MM.1S (cell line): ENCODE measurements around the gene PACRG.
A peak's percentile ranks its signal among the peaks of the same experiment; 100 is the strongest.

Experiments used
- DNase-seq: peaks from one replicate; pipeline ENCODE4 v3.0.0-alpha.2; 2015
- H2AFZ ChIP-seq: fragments of 300-600 bp; sonication (generic); 2 replicates; pipeline ENCODE4 v1.6.0; 2016; ENCODE audit warnings: antibody characterized with exemption, low read length
- H3F3A ChIP-seq: fragments of 300-600 bp; sonication (generic); 2 replicates; pipeline ENCODE4 v1.6.1; 2016; ENCODE audit warnings: mild to moderate bottlenecking, antibody characterized with exemption, low read length, moderate library complexity, mixed read lengths; ENCODE audit not compliant: insufficient read depth
- H3K27ac ChIP-seq: fragments of 300-600 bp; sonication (generic); 2 replicates; pipeline ENCODE4 v1.5.1; 2016; ENCODE audit warnings: mild to moderate bottlenecking, low read length
- H3K27me3 ChIP-seq: fragments of 300-600 bp; sonication (generic); replicated peaks from 2 replicates; pipeline ENCODE4 v1.6.0; 2016; ENCODE audit warnings: low read length; ENCODE audit not compliant: insufficient read depth
- H3K36me3 ChIP-seq: fragments of 300-600 bp; sonication (generic); replicated peaks from 2 replicates; pipeline ENCODE4 v1.6.1; 2016; ENCODE audit warnings: mild to moderate bottlenecking, low read length, mixed read lengths; ENCODE audit not compliant: insufficient read depth
- H3K4me1 ChIP-seq: fragments of 300-600 bp; sonication (generic); 2 replicates; pipeline ENCODE4 v1.6.1; 2016; ENCODE audit warnings: low read length, mixed read lengths
- H3K4me2 ChIP-seq: fragments of 300-600 bp; sonication (generic); 2 replicates; pipeline ENCODE4 v1.6.0; 2016; ENCODE audit warnings: low read depth, low read length
- H3K4me3 ChIP-seq: fragments of 300-600 bp; sonication (generic); 2 replicates; pipeline ENCODE4 v1.5.1; 2016; ENCODE audit warnings: low read length, mixed read lengths
- H3K79me2 ChIP-seq: fragments of 300-600 bp; sonication (generic); 2 replicates; pipeline ENCODE4 v1.6.1; 2016; ENCODE audit warnings: mixed run types, low read length, mixed read lengths
- H3K9ac ChIP-seq: fragments of 300-600 bp; sonication (generic); 2 replicates; pipeline ENCODE4 v1.6.1; 2016; ENCODE audit warnings: low read length, mixed read lengths
- H3K9me2 ChIP-seq: fragments of 300-600 bp; sonication (generic); replicated peaks from 2 replicates; pipeline ENCODE4 v1.6.1; 2016; ENCODE audit warnings: mild to moderate bottlenecking, low read length, mixed read lengths; ENCODE audit not compliant: insufficient read depth
- H3K9me3 ChIP-seq: fragments of 300-600 bp; sonication (generic); replicated peaks from 2 replicates; pipeline ENCODE4 v1.6.1; 2016; ENCODE audit warnings: mild to moderate bottlenecking, low read length, mixed read lengths; ENCODE audit not compliant: insufficient read depth
- H4K20me1 ChIP-seq: fragments of 300-600 bp; sonication (generic); 2 replicates; pipeline ENCODE4 v1.6.1; 2016; ENCODE audit warnings: mild to moderate bottlenecking, low read length, moderate library complexity, mixed read lengths; ENCODE audit not compliant: insufficient read depth
- EZH2 ChIP-seq: fragments of 300-600 bp; sonication (generic); optimal IDR thresholded peaks from 2 replicates; pipeline ENCODE3; 2017; ENCODE audit warnings: low read depth, mild to moderate bottlenecking, antibody characterized with exemption, low read length, mixed read lengths
- EZH2phosphoT487 ChIP-seq: fragments of 300-600 bp; sonication (generic); IDR thresholded peaks from 2 replicates; pipeline ENCODE4 v1.6.1; 2018; ENCODE audit warnings: antibody characterized with exemption, low read length
- TF ChIP-seq, protein P1 (sequence below): fragments of 300-600 bp; sonication (generic); IDR thresholded peaks from 2 replicates; pipeline ENCODE4 v1.5.1; 2016; ENCODE audit warnings: antibody characterized with exemption, low read length, mixed read lengths

The PACRG gene

DNA sequence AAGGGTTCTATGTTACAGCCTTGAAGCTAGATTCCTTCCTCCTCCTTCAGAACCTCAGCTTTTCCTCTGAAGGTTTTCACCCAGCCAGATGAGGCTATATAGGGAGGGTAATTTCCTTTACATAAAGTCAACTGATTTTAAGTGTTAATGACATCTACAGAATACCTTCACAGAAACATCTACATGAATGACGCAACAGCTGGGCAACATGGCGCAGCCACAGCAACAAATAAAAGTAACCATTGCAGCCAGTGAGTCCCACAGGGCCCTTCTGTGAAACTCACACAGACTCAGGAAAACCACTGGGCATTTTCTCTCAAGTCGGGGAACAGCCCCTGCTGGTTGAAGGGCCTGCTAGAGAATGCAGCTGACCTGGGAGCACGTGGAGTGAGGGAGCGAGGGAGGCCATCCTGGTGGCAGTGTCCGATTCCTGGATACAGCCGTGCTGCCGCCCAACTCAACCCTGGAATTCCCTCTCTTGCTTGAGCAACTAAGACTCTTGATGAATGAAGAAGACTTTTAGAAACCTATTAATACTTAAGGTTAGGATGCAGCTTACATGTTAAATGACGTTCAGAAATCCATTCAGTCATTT is 176.4 kb downstream of the PACRG start:
- Histone ChIP-seq H3K4me3 (no peak overlapping the region), H4K20me1 (no peaks in the 10 kb centered on the region), H3K36me3 (no peaks in the 10 kb centered on the region), H3K4me2 (no peak overlapping the region), H3K9ac (no peak overlapping the region), H3K9me3 (no peaks in the 10 kb centered on the region), H3K27me3 (no peaks in the 10 kb centered on the region), H3K4me1 (no peaks in the 10 kb centered on the region), H3K79me2 (no peaks in the 10 kb centered on the region), H3F3A (no peaks in the 10 kb centered on the region), H3K9me2 (no peaks in the 10 kb centered on the region), H2AFZ (no peak overlapping the region), H3K27ac (no peak overlapping the region)
- TF ChIP-seq EZH2phosphoT487 = no peak
- TF ChIP-seq, protein P1, sequence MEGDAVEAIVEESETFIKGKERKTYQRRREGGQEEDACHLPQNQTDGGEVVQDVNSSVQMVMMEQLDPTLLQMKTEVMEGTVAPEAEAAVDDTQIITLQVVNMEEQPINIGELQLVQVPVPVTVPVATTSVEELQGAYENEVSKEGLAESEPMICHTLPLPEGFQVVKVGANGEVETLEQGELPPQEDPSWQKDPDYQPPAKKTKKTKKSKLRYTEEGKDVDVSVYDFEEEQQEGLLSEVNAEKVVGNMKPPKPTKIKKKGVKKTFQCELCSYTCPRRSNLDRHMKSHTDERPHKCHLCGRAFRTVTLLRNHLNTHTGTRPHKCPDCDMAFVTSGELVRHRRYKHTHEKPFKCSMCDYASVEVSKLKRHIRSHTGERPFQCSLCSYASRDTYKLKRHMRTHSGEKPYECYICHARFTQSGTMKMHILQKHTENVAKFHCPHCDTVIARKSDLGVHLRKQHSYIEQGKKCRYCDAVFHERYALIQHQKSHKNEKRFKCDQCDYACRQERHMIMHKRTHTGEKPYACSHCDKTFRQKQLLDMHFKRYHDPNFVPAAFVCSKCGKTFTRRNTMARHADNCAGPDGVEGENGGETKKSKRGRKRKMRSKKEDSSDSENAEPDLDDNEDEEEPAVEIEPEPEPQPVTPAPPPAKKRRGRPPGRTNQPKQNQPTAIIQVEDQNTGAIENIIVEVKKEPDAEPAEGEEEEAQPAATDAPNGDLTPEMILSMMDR = no peak
- no peak for TF ChIP-seq EZH2
- DNase-seq = no peak

GRCh38 chr6:162906479-162906878 is 178.7 kb downstream of the PACRG start:
- Histone ChIP-seq H3F3A (no peaks in the 10 kb centered on the region), H3K4me2 (no peak overlapping the region), H3K27me3 (no peaks in the 10 kb centered on the region), H4K20me1 (no peaks in the 10 kb centered on the region), H2AFZ (no peak overlapping the region), H3K9ac (no peak overlapping the region), H3K27ac (no peak overlapping the region), H3K9me3 (no peaks in the 10 kb centered on the region), H3K79me2 (no peaks in the 10 kb centered on the region), H3K4me3 (no peak overlapping the region), H3K4me1 (no peaks in the 10 kb centered on the region), H3K36me3 (no peaks in the 10 kb centered on the region), H3K9me2 (no peaks in the 10 kb centered on the region)
- TF ChIP-seq EZH2phosphoT487 = no peak
- TF ChIP-seq, protein P1 = no peak
- TF ChIP-seq EZH2 = no peak
- DNase-seq = no peak

- Histone ChIP-seq H3K79me2 (no peaks in the 10 kb centered on the region), H4K20me1 (no peaks in the 10 kb centered on the region), H3K4me1 (no peaks in the 10 kb centered on the region), H3K36me3 (no peaks in the 10 kb centered on the region), H3K4me3 (no peak overlapping the region), H2AFZ (no peak overlapping the region), H3K4me2 (no peak overlapping the region), H3K9me2 (no peaks in the 10 kb centered on the region), H3K9ac (no peak overlapping the region), H3K27ac (no peak overlapping the region), H3K9me3 (no peaks in the 10 kb centered on the region), H3K27me3 (no peaks in the 10 kb centered on the region), H3F3A (no peaks in the 10 kb centered on the region)
- peak; percentile 42 for DNase-seq
- TF ChIP-seq EZH2phosphoT487 = no peak
- no peak for TF ChIP-seq EZH2
- TF ChIP-seq, protein P1 = peak; percentile 44
These were observed 180.2 kb downstream of the PACRG start for GRCh38 chr6:162907876-162908481.
